ENCODE data around the gene CAPN10.

CAPN10 gene

GRCh38 chr2:240643093-240643810 lies 56.7 kb downstream of the CAPN10 start:
- DNase-seq = no peak

- no peak for DNase-seq
These were observed 57.2 kb downstream of the CAPN10 start for GRCh38 chr2:240643811-240644150.

- no peak for DNase-seq
These were observed 57.7 kb downstream of the CAPN10 start for GRCh38 chr2:240644171-240644651.

- no peak for DNase-seq
These were observed 58.3 kb downstream of the CAPN10 start for GRCh38 chr2:240644859-240645301.

GRCh38 chr2:240645346-240645745 lies 58.8 kb downstream of the CAPN10 start:
- no peak for DNase-seq

- no peak for DNase-seq
These were observed 59.3 kb downstream of the CAPN10 start for GRCh38 chr2:240645801-240646175.

- DNase-seq = no peak
These were observed 59.8 kb downstream of the CAPN10 start for GRCh38 chr2:240646176-240646899.

GRCh38 chr2:240646900-240647502 lies 60.5 kb downstream of the CAPN10 start:
- no peak for DNase-seq

- no peak for DNase-seq
These were observed 61.1 kb downstream of the CAPN10 start for GRCh38 chr2:240647503-240648154.

- no peak for DNase-seq
These were observed 61.7 kb downstream of the CAPN10 start for GRCh38 chr2:240648155-240648649.

All from NCI-H2171 treated with DMSO at 0.1 percent for 48 hours (cell line).